RPMI7951 (cell line): ENCODE measurements around the gene PM20D1. TPM values are rescaled to one million over a fixed set of nuclear protein-coding genes. Genes with fewer than 3 reads are reported as not detected.
A peak's percentile ranks its signal among the peaks of the same experiment; 100 is the strongest.

Source experiments
- DNase-seq: peaks from one replicate; pipeline ENCODE4 v3.0.0-alpha.2; 2012; ENCODE audit warnings: low read depth
- total RNA-seq: library from RNA; depleted of rRNA; stranded (reverse); fragments of >200 nt; shearing (Covaris generic); gene quantifications from 2 replicates; pipeline ENCODE4 v1.2.3, GENCODE V29; 2014

PM20D1 gene
- total RNA-seq, 1 experiment from 2014 or later = not detected

DNA sequence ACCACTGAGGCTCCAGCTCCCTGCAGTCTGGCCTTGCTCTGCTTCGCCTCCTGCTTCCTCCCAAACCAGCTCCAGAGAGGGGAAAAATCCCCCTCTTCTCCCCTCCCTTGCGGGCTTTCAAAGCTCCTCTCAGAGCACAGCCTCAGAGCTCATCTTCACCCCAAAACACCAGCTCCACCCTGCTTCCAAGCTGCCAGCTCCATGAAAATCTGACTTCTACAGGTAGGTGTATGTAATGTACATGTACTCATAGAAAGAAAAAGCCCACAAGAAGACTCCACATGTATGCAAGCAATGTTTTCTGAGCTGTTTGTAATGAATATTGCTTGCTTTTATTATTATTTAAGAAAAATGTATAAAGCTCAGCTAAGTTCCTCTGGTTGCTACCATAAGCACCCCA, 45.3 kb downstream of the PM20D1 start:
- no peak for DNase-seq

- DNase-seq = no peak
These were observed 45.9 kb downstream of the PM20D1 start for GRCh38 chr1:205803986-205804385.

- DNase-seq = no peak
These were observed 47.9 kb downstream of the PM20D1 start for GRCh38 chr1:205802060-205802459.

- no peak for DNase-seq
These were observed 48.8 kb downstream of the PM20D1 start for GRCh38 chr1:205800981-205801703.

DNA sequence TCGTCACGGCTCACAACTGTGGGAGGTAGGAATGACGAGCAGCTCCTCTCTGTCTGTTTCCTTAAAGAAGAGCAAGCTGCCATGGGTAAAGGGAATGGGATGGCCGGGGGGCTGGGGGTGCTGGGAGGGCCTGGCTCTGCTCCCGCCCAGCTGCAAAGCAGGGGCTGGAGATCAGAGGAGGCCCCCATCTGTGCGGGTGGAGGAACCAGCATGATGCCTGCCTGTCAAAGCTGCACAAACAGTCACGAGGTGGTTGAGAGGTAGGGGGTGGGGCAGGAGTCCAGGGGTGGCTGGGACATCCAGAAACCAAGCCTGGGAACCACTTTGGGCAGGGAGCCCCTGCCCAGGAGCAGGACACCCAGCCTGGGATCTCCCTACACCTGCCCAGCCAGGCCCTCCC, 49.5 kb downstream of the PM20D1 start:
- DNase-seq = no peak

DNA sequence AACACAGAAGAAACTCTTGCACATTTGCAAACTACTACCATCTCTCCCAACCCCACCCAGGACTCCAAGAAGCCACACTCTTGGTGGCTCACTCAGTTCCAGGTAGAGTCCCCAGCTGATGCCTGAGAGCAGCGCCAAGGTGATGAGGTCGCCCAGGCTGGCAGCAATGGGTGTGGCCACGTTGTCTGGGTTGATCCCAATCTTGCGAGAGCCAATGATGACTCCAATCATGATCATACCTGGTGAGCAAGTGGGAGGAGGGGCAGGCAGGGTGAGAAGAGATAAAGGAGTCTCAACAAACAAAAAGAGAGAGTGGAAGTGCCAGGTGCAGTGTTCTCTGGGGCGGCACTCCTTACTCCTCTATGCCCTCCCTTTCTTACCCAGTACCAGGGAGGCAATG, 51.4 kb downstream of the PM20D1 start:
- no peak for DNase-seq

- DNase-seq = no peak
These were observed 52.8 kb downstream of the PM20D1 start for GRCh38 chr1:205797168-205797567.

GRCh38 chr1:205794011-205794730, 55.8 kb downstream of the PM20D1 start:
- no peak for DNase-seq

DNA sequence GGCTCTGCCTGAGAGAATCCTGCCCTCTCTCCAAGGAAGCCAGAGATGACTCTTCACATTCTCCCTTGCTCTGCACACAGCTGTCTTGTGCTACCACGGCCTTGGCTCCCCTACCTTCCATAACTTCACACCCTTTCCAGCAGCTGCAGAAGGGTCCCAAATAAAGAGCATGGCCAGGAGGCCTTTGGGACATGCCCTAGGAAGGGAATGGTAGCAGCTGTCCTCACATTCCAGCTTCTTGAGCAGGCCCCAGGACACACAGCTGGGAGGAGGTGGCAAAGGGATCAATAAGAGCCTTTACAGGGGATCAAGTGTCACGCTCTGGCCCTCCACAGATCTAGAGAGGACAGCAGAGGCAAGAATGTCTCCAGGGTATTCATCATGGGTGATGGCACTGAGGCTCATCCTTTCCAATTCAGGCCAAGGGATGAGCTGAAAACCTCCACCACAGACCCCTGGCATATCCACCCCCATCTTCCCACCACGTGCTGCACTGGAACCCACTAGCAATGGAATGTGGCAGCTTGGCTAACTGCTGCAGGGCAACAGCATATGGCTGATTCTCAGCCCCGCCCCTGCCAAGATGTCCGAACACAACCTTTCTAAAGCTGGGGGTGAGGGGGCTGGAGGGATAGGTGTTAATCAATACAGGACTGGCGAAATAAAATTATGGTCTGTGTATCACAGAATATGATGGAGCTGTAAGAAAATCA, 56.8 kb downstream of the PM20D1 start:
- no peak for DNase-seq

DNA sequence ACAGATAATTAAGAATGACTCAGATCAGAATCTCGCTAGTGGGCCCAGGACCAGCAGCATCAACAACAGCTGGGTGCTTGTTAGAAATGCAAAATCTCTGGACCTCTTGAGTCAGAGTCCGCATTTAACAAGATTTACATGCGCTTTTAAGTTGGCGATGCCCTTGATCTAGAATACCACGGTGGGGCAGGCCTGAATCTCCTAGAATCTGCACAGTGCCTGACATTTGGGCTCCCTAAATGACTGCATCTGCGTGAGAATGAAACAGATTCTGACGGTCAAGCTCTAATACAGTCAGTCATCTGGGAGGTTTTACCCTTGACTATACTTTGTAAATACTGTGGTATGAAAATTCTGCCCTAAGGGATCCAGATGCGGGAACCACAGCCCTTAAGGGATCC, 57.5 kb downstream of the PM20D1 start:
- DNase-seq = no peak

- DNase-seq = peak; percentile 40
These were observed 58.3 kb downstream of the PM20D1 start for GRCh38 chr1:205791568-205792180.

- DNase-seq = no peak
These were observed 62.5 kb downstream of the PM20D1 start for GRCh38 chr1:205787287-205787916.

DNA sequence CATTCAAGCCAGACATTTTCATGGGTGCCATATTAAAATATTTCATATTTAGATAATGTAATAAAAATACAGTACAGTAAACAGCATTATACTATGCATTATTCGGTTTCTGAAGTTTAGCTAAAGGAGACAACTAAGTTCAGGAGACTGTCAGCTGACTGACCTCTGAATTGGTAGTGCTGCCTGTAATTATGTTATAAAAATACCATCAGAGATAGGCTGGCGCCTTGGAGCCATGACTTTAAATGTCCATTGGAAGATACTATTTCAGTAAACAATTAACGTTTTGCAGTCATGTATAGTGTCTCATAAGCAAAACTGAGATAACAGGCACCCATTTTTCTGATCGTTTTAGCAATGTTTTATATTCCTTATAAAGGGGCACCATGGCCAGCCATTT, 63.3 kb downstream of the PM20D1 start:
- DNase-seq = no peak

DNA sequence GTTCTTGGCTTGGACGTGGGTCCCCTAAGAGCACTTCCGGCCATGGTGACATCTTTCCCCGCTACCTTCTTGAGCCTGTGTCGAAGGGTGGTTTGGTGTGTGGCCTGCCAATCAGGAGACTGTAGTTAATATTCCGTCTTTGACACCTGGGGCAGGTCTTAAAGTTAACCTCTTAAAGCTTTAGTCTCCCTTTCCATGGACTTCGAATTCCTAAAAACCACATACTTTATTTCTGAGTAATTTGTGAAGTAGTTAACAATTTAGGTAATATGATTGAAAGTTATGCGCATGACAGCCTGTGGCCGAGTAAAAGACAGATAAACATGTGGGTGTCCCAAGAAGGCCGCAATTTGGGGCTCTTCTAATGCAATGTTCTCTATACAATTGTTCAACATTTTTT, 64.5 kb downstream of the PM20D1 start:
- DNase-seq = no peak

DNA sequence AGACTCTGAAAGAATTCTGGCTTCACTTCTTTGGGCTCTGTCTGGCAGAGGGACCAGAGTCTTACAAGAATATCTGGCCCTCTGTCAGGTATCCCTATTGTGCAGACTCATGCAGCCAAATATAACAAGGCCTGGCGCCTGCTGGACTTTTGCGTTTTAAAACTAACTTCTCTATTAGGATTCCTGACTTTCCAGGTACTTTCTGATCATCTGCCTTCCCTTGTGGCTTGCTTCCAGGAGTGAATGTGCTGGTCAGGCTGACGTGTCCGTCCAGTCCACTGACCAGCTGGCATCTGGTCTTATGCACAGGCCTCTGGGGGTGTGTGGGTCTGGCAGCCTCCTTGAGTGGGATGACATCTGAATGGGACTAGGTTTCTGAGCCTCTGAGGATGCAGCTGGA, 66.0 kb downstream of the PM20D1 start:
- peak; percentile 72 for DNase-seq

- no peak for DNase-seq
These were observed 66.5 kb downstream of the PM20D1 start for GRCh38 chr1:205783433-205783795.

- DNase-seq = no peak
These were observed 67.1 kb downstream of the PM20D1 start for GRCh38 chr1:205782627-205783432.

GRCh38 chr1:205780335-205780734, 69.6 kb downstream of the PM20D1 start:
- DNase-seq = no peak
